DMS114 treated with DMSO at 0.1 percent for 48 hours (cell line): ENCODE measurements around the gene TMEM170B.

Experiments
- DNase-seq: peaks from one replicate; lab custom pipeline; 2025; ENCODE audit not compliant: unreplicated experiment; lab: John Stamatoyannopoulos, UW

Gene TMEM170B, protein sequence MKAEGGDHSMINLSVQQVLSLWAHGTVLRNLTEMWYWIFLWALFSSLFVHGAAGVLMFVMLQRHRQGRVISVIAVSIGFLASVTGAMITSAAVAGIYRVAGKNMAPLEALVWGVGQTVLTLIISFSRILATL

DNA sequence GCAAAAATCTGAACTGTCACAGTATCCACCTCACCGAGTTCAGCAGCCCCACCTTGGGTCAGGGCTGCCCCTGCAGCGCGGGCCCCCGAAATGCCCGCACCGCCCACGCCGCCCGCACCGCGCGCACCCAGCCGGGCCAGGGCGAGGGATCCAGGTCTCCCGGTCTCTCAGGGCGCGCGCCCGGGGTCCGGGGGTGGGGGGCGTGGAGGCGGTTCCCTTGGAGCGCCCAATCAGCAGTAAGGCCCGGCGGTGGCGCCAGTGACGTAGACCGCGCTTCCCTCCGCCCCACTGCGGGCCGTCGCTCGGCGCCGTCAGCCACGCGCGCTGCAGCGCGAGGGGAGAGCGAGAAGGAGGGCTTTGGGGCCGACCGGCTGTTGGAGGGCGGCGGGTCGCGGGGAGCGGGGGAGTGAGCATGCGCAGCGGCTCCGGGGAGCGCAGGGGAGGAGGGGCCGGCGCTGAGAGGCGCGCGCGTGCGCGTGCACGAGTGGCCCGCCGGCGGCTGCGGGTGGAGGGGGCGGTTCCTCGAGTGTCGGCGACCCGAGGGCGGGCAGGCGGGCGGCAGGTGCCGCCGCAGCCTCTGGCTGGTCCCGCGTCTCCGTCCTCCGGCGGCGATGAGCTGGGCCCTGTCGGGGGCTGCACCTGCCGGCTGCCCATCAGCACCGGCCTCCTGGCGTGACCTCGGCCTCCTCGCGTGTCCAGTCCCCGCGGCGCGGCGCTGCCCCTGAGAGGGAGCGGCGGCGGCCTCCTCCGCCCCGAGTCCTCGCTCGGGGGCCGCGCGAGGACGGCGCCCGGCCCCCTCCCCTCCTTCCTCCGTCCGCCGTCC lies at the start of gene TMEM170B:
Gene TMEM170B (plus strand): TSS at position 521 of the 823 bp plus-strand sequence. CDS start 529 bp downstream, outside the sequence.
- peak; percentile 82 for DNase-seq

DNA sequence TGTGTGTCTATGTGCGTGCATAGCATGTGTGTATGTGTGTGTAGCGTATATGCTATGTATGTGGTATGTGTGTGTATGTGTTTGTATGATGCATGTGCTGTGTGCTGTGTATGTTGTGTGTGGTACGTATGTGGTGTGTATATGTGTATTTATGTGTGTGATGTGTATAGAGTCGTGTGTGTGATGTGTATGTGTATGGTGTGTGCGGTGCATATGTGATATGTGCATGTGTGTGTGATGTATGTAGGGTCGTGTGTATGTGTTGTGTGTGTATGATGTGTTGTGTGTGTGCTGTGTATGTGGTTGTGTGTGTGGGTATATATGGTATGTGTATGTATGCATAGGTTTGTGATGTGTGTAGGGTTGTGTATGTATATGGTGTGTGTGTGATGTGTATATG lies 46.6 kb upstream of the TMEM170B start:
- DNase-seq, result no peak

DNA sequence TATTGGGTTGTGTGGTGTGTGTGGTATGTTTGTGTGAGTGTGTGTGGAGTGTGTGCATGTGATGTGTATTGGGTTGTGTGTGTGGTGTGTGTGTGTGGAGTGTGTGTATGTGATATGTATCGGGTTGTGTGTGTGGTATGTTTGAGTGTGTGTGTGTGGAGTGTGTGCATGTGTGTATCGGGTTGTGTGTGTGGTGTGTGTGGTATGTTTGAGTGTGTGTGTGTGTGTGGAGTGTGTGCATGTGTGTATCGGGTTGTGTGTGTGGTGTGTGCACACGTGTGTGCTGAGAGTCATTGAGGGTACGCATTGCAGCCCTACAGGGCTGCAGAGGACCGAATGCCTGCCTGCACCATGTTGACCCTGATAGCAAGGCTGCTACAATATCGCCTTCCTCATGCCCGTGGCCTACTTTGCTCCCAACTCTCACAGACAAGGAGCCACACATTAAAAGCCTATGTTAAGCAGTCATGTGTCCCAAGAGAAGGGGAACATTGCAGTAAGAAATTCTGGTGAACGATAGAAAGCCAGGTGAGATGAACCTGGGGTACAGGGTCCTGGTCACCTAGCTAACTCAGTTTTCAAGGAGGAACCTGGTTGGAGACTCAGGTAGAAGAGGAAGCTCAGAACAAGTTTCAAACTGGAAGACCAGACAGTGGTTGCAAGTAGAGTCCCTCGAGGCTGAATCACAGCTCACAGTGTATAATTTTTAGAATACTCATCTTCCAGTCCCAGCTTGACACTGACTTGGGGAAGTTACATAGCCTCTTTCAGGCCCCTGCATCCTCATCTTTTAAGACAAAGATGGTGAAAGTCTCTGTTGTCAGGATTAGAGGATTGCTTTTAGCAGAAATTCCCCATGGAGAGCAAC lies 45.7 kb upstream of the TMEM170B start:
- no peak for DNase-seq

DNA sequence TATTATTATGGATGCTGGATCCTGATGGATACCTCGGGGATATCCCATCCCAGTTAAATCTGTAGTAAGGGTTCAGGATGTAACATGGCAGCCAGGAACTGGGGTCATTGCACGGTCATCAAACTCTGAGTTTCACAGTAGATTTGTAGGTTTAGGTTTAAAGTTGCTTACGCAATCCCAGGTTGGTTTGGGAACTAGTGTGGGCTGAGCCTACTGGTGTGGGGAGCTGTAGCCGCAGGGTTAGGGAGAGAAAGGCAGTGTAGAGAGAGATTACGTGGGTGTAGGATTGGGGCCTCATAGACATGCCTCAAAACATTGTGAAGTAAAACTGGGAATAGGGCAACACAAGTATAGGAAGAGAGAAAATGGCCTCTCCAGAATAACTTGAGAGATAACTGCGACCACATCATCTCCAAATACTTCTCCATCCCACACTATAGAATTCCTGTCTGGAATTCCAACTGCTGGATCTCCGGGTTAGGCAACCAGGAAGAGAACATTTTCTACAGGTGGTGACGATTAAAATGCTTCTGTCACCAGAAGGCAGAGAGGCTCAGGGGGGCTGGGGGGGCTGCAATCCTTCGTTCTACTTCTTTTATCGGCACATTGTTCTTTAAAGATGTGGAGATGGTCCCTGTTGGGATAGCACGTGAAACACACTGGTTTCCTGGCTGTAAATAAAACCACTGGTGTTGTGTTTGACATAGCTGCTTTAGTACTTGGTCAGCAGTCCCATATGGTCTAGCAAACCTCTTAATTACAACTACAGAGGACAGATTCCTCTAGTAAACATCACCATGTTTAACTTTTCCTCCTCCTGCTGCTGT lies 44.9 kb upstream of the TMEM170B start:
- no peak for DNase-seq

DNA sequence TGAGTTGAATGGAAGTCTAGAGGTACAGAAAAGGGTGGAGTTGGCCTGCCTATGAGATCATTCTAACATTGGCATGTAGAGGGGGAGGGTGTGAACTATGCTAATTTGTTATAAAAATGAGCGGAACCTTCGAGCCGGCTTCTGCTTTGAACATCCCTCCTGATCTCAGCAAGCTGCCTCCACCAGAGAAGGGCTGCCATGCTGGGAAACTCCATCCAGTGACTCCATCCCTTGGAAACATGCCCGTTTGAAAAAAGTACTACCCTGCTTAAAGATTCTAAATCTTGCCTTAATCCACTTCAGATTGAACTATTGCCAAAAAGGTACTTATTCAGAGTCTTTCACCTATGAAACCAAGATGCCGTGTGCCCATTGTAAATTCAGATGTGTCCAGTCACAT lies 43.6 kb upstream of the TMEM170B start:
- DNase-seq, result no peak

DNA sequence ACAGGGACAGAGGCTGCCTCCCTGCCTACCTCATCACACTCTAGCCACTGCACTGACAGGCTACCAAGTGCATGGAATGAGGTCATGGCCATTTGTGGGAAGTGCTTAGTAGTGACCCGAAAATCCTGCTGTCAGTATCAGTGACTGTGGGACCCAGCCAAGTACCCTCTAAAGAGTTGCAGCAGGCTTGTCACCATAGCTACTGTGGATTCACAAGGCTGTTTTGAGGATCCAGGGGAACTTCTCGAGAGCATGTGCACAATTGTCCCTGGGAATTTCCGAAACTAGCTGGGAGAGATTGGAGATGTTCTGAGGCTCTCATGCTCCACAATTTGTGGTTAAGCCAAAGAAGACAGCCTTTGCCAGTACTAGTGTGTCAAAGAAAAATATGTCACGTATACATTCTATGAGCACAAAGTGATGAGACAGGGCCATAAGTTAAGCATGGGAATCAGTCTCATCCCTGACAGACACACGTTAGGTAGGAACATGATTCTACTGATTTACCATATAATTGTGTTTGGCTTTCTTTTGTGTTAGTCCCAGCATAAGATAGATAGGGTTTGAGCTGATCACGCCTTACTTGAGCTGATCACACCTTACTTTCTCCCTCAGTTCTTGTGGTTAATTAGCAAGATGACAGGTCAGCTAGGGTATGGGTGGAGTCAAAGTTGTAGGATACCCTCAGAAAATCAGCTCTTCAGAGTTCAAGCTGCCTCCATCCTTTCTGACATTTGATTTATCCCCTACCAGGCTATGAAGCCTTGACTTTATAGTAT lies 42.6 kb upstream of the TMEM170B start:
- DNase-seq, result no peak

DNA sequence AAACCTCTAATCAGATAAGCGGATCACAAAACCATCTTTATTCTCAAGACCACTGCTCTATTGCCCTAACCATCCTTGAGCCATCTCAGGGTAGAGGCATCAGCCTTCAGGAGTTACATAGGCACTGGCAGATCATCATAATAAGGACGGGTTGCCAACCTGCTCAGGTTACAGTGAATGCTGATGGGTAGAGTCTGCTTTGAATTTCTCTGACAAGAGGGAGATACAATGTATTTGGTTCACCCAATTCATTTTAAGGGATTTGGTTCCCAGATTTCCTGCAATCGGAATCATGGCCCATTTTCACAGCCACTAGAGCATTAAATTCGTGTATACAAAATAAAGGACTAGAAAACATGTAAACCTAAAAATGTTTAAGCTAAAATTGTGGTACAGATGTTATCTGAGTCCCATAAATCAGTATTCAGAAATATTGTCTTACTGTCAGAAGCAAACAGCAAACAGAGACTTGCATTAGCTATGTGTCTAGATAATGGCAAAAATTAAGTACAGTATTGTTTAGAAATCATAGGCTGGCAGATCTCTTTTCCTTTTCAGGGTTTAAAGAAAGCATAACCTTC lies 41.9 kb upstream of the TMEM170B start:
- no peak for DNase-seq

DNA sequence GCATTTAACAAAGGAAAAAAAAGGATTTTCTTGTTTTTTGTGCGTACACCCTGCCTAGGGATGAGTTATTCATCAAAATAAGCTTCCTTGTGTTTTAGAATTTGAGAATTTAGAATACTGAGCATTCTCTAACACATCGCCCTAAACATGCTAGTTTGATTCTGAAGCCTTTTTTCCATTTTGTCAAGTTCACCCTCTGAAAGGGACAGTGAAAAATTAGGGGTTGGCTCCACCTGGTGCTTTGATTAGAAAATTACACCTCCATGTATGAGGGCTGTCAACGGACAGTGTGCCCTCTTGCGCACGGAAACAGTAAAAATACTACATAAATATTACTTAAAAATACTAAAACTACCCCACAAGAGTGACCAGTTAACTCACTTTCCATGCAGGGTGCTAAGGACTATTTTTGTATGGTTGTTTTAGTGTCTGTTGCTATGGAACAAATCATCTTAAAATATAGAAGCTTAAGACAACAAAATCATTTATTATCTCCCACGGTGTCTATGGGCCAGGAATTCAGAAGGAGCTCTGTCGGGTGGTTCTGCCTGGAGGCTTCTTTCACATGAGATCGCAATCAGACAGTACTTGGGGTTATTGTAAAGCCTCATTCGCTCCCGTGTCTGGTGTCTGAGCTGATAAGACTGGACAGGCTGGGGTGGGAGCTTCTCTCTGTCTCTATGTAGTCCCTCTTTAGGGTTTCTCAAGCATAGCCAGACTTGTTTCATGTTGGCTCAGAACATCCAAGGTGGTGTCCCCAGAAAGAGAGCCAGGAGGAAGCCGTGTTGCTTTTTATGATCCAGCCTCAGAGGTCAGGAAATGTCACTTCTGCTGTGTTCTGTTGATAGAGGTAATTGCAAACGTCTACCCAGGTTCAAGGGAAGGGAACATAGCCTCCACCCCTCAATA lies 41.1 kb upstream of the TMEM170B start:
- peak; percentile 93 for DNase-seq

DNA sequence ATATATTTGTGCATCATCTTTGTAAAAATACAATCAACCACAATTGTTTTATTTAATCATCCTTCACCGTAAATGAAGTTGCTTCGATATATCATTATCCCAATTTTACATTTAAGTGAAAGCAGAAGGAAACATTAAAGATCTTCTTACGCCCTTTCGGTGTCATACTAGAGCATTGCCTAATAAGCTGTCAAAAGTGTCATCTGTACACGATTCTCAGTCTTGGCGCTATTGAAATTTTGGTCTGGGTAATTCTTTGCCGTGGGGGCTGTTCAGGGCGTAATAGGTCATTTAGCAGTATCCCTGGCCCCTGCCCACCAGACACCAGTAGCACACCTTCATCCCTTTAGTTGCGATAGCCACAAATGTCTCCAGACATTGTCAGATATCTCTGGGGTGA lies 40.4 kb upstream of the TMEM170B start:
- no peak for DNase-seq

DNA sequence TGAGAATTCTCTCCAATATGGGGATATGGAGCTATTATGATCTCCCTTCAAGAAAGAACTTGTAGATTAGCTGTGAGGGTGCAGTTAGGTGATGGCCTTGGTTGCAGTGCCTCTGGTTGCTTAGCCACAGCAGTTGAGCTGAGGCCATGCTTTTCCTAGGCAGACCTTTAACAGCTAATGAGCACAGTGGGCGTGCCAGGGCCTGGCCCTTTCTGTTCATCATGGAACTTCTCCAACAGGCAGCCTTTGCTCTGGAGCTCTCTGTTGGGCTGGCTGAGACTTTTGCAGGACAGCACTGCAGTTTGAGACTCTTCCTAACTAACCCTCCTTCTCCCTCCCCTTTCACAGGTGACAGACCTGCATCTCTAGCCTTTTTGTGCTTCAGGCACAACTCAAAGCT lies 39.7 kb upstream of the TMEM170B start:
- no peak for DNase-seq

DNA sequence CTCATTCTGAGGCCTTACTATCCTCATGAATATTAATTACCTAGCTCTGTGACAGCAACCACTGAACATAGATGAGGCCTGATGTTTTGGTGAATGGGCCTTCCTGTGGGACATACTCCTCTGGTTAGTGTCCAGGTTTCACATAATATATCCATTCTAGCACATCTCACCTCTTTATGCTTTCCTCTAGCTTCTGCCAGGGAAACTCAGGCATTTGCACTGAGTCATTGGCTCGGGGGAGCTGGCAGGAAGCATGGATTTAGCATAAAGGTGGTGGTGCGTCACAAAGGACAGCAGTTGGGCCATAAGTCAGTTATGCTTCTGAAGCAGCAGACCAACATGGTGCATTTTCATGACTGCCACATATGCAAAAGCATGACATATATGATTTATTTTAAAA lies 37.5 kb upstream of the TMEM170B start:
- no peak for DNase-seq

DNA sequence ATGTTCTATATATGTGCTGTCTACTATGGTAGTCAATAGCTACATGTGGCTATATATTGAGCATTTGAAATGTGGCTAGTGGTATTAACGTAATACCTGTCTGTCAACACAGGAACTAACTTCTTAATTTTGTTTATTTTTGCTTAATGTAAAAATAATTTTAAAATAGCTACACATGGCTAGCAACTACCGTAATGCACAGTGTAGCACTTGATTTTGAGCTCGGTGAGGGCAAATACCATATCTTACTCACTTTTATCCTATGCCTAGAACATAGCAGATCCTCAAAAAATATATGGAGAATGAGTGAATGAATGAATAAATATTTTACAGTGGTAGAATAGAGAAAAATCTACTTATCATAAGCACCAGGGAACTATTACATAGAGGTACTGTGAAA lies 28.1 kb upstream of the TMEM170B start:
- DNase-seq, result no peak

DNA sequence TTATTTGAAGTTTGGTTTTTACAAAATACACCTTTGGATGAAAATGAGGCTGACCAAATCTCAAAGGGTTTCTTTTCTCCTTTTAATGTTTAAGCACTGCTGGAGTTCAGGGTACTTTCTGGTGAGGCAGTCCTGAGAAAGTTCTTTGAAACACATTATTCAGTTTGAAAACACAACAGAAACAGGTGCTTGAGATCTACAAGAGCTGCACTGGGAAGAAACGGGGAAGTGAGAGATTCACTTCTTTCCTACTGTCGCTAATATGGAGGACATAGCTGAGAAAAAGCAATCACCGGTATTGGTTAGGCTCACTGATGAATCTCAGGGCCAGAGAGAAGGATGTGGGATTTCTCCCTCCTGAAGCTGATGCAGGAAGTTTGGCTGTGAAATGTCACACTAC lies 22.9 kb upstream of the TMEM170B start:
- DNase-seq, result no peak

DNA sequence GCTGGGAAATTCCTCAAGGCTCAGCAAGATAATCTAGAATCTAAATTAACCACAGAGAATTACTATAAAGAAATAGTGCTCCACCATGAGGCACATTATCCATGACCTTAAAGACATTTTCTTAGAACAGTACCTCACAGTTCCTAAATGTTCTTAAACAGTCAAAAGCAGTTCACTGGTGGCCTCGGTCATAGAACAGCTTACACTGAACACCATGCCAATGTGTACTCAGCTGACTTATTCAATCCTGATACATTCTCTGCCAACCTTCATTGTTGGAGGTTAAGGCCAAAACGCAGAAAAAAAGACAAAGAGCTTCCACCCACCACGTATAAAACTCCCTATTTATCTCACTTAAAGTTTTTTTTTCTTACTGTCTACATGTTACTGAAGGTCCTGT lies 21.8 kb upstream of the TMEM170B start:
- DNase-seq, result no peak

DNA sequence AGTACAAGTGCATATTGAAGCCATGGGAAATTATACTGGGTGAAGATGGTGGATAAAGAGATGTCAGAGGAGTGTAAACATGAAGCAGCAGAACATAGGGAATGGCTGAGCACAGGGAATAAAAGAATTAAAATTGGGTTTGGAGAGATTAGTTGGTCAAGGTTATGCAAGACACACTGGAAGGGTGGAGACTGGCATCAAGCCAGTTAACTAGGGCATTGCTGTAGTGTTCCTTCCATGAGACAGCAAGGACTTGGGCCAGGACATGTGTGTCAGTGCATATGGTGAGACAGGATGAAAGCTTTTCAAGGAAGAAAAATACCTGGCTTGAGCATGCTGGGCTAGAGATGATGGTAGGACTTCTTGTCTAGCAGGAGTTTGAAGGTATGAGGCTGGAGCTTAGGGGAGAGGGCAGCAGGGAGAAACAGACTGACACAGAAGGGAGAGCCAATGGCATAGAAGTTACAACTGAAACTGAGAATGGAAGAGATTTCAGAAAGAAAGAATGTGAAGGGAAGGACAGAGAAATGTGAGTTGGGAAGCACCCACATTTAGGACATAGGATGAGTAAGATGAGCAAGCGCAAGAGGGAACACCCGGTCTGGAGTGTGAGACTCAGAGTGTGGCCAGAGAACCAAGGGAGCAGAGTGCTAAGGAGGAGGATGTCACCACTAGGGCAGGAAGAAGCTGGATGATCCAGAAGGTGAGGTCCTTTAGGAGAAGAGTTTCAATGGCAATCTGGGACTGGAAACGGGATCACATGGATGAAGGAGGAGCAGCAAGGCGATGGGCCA lies 14.5 kb upstream of the TMEM170B start:
- DNase-seq, result no peak

DNA sequence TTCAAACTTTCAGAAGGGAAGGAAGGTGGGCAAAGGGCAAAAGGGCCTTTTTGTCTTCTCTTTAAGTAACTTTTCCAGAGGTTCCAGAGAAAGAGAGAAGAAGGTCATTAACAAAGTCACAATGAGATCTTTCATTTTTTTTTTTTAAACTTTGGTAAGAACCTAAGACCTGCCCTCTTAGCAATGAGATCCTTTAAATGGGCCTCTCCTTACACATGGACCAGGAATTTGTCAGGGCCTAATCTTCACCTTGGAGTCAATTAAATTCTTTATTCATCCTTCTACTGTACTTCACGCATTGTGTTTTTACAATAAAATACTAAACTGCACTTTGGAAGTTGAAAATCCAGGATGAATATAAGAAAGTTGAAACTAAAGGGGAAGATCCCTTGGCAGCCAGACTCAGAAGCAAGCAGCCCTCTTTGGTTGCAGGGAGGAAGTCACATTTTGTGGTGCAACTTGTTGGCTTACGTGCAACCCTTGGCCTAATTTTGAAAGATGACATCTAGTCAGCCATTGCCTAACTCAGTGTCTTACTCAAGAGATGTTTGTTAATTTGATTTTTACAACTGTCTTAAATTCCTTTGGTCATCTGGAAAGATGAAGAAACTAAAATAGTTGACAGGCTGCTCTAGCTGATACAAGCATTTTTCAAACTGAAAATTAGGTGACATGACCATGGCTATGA lies 11.9 kb upstream of the TMEM170B start:
- no peak for DNase-seq

DNA sequence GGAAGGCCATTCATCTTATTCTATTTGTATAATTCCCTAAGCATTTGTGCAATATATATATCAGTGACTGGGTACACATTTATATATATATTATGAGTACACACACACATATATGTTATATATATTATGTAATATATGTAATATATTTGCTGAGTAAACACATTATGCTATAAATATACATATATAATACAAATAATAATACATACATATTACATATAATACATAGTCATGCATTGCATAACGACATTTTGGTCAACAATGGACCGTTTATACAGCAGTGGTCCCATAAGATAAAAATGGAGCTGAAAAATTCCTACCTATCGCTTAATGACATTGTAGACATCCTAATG lies 11.4 kb upstream of the TMEM170B start:
- no peak for DNase-seq
